HG02870 (cell line): Measurements from ENCODE around the gene ATG12.
"Not testable (repeated sequence)": the region's sequence is repeated elsewhere in the genome, so short reads cannot be mapped to it uniquely, and the experiment has no call there.

ENCODE experiments used
- ATAC-seq: cut with Tn5 transposase; IDR thresholded peaks from one replicate; pipeline ENCODE4 v1.9.1; 2021; ENCODE audit warnings: mild to moderate bottlenecking, moderate library complexity; ENCODE audit not compliant: unreplicated experiment

The ATG12 gene

DNA sequence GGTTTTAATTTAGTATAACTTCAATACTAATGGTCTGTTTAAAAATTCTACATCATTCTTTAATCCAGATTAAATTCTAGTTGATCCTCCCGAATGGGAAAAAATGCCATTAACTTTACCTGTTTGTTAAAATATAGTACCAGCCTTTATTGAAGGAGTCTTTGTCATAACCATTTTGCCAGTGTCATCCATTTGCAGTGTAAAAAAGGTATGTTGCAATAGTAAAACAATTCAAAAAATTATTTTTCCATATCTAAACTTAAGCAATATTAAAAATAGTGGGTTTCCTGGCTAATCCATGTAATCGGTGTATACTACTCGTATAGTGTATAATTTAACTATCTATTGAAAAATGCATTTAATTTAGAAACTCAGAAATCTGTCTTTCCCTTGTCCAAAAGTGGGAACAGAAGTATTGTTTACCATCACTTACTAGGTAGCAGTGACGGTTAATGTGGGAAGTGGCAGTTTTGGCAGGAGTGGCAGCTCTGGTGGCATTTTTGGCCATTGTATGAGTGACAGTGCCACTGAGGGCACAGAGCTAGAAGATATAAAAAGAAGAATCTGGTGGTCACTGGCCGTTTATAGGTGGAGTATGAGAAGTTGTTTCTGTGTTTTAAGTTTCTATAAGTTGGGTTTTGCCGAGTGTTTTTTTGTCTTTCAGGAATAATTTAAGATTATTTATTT lies 2.2 kb upstream of the ATG12 start:
- no peak for ATAC-seq

DNA sequence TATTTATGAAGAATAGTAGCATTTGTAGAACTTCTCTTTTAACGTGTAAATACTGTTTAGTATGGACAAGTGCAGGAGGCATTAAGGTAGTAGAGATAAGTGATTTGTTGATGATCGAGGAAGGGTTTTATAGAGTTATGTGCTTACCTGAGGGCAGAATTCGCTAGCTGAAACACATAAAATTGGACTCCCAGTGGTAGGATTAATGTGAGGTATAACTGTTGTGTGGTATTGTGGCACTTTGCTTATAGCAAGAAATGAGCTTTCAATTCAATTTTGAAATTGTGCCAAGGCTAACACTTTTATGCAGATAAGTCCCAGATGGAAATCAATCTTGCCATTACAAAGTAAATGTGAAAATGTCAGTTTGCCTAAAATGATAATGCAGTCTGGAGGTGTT lies 1.6 kb upstream of the ATG12 start:
- ATAC-seq = no peak

DNA sequence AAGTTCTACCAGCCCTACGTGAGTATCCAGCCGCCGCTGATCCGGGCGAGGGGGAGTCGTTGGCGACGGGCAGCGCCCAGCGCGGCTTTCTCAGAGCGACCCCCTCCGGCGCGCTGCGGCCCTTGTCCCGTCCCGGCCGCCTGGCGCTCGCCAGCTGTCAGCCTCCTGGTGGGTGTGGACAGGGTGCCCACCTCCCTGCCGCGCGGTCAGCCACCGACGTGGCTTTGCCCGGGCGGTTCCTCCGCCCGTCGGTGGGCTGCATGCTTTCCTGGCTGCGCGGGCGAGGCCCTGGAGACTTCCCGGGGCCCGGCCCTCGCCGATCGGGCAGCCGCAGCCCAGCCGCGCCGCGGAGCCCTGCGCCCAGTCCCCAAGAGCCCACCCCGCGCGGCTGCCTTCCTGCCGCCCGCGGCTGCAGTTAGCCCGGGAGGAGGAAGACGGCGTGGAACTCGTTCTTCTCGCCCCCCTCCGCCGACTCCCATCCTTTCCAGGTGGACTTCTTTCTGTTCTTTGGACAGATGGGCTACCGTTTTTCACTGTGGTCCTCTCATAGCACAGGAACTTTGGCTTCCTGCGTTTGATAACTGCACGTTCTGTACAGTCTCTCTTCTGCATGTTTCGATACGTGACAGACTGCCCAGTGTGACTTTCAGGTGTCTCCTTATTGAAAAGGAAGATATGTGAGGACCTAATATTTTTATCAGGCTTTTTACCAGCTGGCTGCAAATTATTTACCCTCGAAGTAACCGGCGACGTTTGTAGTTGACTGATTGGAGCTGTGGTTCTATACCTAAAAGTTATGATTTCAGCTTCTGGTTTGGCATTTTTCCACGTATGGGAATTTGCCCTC lies 947 bp upstream of the ATG12 start:
- ATAC-seq = peak; percentile 22

DNA sequence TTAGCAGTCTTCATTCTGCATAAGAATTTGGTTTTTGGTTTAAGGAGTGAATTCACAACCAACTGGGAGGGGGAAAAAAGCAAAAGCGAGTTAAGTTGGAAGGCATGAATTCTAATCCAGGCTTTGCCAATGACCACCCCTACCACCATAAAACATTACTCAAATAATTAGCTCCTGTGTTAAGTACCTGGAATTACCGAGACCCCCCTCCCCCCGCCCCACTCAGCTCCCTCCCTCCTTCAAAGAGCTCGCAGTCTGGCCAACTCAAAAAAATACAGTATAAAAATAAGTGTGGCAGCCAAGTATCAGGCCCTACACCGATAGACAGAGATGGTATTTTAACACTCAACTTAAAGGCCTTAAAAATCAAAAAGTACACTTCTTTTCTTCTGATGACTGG lies 492 bp downstream of the ATG12 start:
- ATAC-seq = no peak

DNA sequence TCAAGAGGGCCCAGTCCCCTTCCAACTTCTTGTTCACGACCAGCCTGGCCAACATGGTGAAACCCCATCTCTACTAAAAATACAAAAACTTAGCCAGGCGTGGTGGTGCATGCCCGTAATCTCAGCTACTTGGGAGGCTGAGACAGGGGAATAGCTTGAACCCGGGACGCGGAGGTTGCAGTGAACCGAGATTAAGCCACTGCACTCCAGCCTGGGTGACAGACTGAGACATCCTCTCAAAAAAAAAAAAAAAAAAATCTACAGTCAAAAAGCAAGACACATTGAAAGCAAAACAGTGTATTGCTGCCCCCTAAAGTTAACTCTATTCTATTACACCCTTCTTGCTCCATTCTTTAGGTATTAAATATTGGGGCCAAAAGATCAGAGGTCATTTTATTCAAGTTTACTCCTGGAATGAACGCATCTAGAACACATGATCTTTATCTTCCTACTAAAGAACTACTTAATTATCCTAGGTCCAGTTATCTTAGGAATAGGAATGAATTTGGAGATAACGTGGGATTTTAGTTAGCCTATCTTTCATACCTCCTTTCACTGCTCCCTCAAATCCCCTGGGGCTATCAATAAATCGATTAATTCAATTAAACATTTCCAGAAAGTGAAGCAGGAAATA lies 2.4 kb downstream of the ATG12 start:
- ATAC-seq = no peak

DNA sequence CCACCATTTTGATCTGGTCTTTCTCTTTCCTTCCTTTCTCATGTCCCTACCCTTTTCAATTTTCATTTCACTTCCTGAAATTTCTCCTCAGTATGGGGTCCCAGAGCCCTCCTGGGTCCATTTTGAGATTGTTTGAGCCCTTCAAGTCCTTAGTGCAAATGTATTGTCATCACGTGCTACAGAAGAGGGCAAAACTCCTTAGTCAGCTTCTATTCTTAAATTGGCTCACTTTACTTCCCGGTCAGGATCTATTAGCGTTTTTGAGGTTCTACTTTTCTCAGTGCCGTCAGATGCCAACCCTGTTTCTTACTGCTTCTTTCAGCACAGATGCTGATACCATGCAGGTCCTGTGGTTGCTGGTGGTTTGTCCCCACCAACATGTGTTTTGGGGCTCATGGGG lies 5.9 kb downstream of the ATG12 start:
- no peak for ATAC-seq

DNA sequence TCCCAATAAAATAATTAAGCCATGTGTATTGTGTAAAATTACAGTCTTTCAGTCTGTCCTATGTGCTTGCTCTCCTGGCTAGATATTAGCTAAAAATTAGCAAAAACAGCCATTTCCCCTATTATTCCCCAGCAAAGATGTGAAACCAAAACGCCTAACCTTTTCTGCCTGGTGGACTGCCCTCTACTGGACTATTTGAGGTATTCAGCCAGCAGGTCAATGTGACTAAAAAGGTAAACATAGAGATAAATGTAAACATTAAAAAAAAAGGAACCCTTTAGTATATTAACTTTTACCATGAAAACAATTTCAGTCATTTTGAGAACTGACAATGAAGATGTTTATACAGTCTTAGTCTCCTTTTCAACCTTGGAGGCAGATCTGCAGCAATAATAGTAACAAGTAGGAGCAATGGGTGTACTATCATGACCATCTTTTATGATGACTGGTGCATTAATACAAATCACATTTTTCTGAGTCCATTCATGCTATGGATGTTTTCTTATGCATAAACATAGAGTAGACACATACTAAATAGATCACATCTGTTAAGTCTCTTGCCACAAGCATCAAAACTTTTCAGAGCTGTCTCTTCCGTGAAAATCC lies 10.1 kb downstream of the ATG12 start:
- peak; percentile 74 for ATAC-seq

DNA sequence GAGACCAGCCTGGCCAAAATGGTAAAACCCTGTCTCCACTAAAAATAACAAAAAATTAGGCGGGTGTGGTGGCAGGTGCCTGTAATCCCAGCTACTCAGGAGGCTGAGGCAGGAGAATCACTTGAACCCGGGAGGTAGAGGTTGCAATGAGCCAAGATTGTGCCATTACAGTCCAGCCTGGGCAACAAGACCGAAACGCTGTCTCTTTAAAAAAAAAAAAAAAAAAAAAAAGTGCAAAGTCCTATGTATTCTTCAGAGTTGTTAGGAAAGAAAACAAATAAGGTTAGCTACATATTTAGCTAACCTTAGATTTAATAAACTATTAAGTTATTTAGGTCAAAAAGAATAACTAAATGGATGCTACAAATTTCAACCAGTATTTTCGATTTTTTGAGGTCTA lies 11.5 kb downstream of the ATG12 start:
- no peak for ATAC-seq

DNA sequence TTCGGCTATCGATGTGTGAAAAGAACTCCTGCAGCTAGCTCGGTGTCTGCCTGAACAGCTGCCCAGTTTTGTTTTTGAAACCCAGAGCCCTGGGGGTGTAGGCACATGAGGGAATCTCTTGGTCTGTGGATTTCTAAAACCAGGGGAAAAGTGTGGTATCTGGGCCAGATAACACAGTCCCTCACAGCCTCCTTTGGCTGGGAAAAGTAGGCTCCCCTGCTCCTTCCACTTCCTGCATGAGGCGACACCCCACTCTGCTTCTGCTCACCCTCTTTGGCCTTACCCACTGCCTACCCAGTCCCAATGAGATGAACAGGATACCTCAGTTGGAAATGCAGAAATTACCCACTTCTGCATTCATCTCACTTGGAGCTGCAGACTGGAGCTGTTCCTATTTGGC lies 15.4 kb downstream of the ATG12 start:
- no peak for ATAC-seq

DNA sequence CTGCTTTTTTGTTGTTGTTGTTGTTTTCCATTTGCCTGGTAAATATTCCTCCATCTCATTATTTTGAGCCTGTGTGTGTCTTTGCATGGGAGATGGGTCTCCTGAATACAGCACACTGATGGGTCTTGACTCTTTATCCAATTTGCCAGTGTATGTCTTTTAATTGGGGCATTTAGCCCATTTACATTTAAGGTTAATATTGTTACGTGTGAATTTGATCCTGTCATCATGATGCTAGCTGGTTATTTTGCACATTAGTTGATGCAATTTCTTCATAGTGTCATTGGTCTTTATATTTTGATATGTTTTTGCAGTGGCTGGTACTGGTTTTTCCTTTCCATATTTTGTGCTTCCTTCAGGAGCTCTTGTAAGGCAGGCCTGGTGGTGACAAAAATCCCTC lies 16.4 kb downstream of the ATG12 start:
- ATAC-seq = not testable (repeated sequence)

DNA sequence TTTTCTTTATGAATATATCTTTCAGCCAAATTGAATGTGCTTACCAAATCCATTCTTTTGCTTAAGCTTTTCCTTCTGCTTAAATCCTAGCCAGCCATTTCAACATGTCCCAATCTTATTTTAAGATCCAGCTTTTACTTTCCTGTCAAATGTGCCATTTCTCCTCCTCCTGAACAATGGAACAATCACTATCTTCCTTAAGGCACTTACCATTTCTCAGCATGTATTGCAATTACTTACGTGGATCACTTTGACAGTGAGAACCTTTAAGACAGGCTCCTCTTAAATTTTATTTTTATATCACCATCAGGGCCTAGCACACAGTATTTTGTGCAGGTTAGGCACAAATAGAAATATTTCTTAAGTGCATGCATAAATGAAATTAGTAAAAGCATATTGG lies 20.5 kb downstream of the ATG12 start:
- ATAC-seq = no peak

DNA sequence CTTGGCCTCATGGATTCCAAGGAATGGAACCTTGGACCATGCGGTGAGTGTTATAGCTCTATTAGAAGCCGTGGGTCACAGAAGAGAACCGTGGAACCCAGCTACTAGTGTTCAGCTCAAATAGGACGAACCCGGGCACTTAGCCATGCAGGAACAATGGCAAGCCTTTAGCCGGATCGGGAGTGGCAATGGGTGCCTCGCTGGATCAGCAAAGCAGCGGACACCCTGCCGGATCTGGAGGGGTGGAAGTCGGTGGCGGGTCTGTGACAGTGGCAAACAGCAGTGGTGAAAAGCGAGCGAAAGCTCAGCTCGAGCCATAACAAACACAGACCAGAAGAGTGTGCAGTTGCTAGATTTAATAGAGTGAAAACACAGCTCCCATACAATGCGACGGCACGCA lies 22.5 kb downstream of the ATG12 start:
- ATAC-seq = no peak

DNA sequence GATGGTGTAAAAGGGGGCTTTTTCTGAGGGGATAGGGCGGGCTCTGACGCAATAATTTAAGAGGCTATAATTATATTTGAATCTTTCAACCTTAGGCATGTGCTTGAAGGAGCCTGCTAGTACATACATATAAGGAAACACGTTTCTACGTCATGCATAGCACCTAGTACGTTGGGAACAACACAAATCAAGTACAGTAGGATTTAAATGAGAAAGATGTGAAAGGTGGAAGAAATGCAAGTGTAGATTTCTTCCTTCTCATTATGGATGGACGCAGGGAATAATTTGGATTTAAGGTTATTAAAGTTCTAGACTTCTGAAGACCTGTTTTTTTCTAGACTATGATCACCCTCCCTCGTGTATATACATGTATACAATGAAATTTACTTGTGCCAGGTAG lies 24.0 kb downstream of the ATG12 start:
- no peak for ATAC-seq

DNA sequence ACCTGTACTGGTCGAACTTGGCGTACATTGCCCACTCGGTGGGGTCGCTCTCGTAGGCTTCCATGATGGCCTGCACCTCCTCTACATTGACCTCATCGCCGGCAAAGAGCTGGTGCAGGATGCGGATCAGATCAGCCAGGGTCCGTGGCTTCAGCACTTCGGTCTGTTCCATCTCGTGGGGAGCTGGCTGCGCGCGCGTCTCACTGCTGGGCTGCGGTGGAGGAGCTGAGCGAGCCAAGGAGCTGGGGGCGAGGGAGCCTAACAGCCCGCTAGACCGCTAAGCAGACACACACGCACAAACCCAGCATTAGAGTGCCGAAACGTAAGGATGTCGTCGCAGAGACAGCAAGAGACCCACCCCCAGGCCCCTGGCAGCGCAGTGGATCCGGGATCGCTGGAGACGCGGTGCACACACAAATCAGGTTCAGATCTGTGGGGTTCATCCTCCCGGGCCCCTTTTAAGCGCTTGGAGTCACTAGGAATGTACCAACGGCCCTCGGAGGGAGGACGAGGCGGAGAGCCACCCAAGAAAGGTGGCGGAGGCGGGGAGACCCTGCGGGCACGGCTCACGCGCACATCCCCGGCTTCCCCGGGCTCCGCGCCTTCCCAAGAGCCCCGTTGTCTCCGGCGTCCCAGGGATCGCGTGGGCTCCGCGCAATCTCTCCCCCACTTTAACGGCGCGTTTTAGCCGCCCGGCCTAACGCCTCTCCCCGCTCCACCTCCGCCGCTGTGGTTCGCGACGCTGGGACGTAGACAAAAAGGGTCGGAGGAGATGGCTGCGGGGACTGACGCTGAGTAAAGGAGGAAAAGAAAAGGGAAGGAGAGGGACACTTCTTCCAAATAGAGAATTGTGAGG lies 24.9 kb downstream of the ATG12 start, which contains the start of gene CDO1:
Gene CDO1 (minus strand): TSS at position 434 of the 856 bp plus-strand sequence. CDS start 262 bp downstream, at position 172.
- no peak for ATAC-seq

DNA sequence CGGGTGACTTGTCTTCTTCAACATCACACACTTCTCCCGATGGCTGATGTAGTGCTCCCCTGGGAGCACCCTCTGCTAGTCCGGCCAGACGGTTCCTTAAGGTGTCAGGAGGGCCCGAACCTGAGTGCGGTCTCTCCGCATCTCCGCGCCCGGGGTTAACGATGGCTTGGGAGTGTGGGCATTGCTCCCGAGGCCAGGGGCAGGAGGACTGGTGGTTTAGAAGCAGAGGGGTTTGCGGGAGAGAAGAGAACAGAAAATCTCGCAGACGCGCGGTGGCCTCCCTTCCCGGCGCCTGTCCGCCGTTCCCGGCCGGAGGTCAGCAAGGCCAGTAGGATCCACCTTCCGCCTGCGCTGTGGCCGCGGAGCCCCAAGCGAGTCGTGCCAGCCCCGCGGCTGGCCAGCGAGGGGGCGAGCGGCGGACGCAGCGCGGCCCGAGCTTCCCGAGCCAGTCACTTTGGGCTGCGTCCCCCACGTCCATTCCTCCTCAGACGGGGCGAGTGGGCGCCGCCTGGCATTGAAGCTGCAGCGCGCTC lies 25.6 kb downstream of the ATG12 start:
- no peak for ATAC-seq

DNA sequence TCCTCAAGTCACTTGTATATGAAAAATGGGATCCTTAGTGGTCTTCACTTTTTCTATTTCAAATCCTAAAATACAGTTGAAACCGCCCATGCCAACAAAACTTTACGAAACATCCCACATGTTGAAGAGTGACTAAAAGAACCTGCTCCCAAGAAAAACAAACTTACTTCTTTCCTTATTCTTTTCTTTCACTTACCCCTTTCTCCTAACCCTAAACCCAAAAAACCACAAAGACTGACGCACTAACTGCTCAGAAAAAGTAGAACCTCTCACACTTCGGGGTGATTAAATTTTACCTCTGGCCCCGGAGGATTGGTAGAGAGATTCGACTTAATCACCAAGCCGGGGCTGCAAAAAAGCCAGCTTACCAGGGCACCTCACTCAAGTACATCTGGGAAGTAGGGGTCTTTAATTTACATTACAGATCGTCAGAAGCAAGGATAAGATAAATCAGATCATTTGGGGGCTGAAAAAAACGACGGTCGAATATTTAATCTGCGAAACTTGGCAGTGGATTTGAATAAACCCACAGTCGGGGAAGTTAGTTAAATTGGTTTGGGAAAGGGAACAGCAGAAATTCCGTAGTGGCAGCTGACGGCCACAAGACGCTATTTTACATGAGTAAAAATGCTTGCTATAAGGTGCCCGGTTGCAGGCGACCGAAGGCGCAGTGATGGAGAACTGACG lies 26.2 kb downstream of the ATG12 start:
- no peak for ATAC-seq

DNA sequence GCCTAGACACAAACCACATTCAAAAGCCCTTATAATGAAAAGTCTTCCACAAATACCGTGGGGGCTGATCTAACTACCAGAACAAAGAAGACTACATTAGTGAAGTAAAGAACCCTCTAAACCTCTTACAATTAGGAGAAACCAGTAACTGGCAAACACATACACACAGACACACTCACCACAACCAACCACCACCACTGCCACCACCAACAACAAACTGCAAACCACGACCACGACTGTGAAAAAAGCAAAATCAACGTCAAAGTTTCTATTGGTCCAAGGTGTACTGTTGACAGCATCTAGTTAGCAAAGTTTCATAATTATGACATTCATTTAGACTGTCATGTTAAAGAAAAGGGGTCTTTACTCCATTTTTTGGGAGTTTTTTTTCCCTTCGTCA lies 27.6 kb downstream of the ATG12 start:
- no peak for ATAC-seq

DNA sequence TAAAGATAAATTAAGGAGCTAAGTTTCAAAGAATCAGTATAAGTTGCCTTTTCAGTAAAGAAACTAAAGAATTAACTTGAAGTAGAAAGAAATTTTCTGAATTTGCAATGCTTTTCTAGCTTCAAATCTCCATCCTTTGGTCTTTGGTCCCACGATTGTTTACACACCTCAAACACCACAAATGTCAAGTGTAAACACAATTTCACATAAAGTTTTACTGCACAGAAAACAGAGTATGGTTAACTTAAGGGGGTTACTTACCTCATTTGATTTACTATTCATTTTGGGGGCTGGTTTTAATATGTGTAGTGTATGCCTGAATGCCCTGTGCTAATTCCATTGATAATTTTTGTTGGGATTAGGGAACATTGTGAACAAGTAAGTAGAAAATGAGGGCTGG lies 29.0 kb downstream of the ATG12 start:
- ATAC-seq = no peak

DNA sequence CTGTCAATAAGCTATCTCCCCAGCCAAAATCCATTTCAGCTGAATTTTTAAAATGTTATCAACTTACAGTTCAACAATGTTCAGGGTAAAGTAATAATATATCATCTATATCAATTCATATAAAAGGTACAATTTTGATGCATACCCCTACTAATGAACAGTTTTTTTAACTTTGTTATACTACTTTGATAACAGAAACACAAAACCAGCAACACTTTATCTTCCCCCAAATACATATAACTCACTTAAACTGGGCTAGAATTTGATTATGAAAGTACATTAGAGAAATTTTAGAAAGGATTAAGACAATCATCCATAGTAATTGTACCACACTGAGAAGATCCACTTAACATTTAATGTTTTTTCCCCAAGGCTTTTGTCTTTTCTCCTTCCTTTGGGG lies 30.0 kb downstream of the ATG12 start:
- ATAC-seq = no peak

DNA sequence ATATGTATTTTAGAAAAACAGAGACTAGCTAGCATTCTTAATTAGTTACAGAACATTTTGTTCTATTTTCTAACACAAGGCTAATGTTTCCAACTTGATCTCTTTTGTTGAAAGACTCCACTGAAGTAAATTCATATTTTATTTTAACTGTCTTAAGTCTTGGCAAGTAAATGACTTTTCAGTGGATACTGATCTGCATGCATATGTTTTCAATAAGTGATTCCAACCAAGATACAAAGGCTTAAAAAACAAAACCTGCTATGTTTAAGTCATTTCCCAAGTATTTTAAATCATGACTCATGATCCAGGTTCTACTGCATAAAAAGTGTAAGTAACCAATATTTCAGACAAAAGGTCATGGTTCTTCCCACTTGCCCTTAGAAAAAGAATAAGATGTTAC lies 30.6 kb downstream of the ATG12 start:
- no peak for ATAC-seq
